ENCODE data around the gene PBX3.

The PBX3 gene

GRCh38 chr9:125850106-125850632, 103.0 kb downstream of the PBX3 start:
- H2BK5ac ChIP-seq (ENCODE audit: low read length), result no peak overlapping the region
- no peak overlapping the region for H3K56ac ChIP-seq (ENCODE audit: low read length)
- peaks cover 5% of the 10 kb centered on the region for H3K79me1 ChIP-seq (ENCODE audit: low read length)
- H3K9ac ChIP-seq (ENCODE audit: low read length), result no peak overlapping the region
- H3K27me3 ChIP-seq (ENCODE audit: insufficient read depth, low read length, poor library complexity), result no peaks in the 10 kb centered on the region
- H4K5ac ChIP-seq (ENCODE audit: low read length), result no peak overlapping the region
- no peak overlapping the region for H2BK15ac ChIP-seq (replicated peaks; ENCODE audit: low read depth)
- H4K8ac ChIP-seq (ENCODE audit: low read depth, low read length), result no peak overlapping the region
- H3K4ac ChIP-seq (ENCODE audit: low read depth, low read length), result no peak overlapping the region
- no peak overlapping the region for H2BK120ac ChIP-seq (ENCODE audit: low read depth, low read length)
- no peak overlapping the region for H3K23ac ChIP-seq (ENCODE audit: low read length)
- no peak overlapping the region for H3K18ac ChIP-seq (ENCODE audit: low read length)
- H3K4me1 ChIP-seq (ENCODE audit: control insufficient read depth, low read depth, low read length), result peaks cover 2% of the 10 kb centered on the region
- H3K79me2 ChIP-seq (ENCODE audit: control insufficient read depth, insufficient read depth, low read length), result peaks cover 4% of the 10 kb centered on the region
- no peak overlapping the region for H2AK5ac ChIP-seq (ENCODE audit: low read length)
- no peak overlapping the region for H3K4me3 ChIP-seq (ENCODE audit: low read length)
- H3K27ac ChIP-seq (ENCODE audit: low read depth, low read length), result no peak overlapping the region
- DNase-seq, result no peak
- H3K36me3 ChIP-seq (ENCODE audit: control insufficient read depth, insufficient read depth, low read length), result no peaks in the 10 kb centered on the region
- no CpG with 5 or more reads among the region's 3 CpGs for WGBS (ENCODE audit: extremely low coverage, insufficient coverage, low lambda C conversion rate)
- no peak overlapping the region for H3K4me2 ChIP-seq (ENCODE audit: low read length)

- H3K4me2 ChIP-seq (ENCODE audit: low read length), result no peak overlapping the region
- no peak overlapping the region for H2BK15ac ChIP-seq (replicated peaks; ENCODE audit: low read depth)
- H2BK5ac ChIP-seq (ENCODE audit: low read length), result no peak overlapping the region
- no peak overlapping the region for H3K18ac ChIP-seq (ENCODE audit: low read length)
- WGBS (ENCODE audit: extremely low coverage, insufficient coverage, low lambda C conversion rate), result no CpG with 5 or more reads among the region's 1 CpG
- no peak overlapping the region for H3K9ac ChIP-seq (ENCODE audit: low read length)
- no peak overlapping the region for H3K4me3 ChIP-seq (ENCODE audit: low read length)
- H2BK120ac ChIP-seq (ENCODE audit: low read depth, low read length), result no peak overlapping the region
- no peak overlapping the region for H4K5ac ChIP-seq (ENCODE audit: low read length)
- H2AK5ac ChIP-seq (ENCODE audit: low read length), result no peak overlapping the region
- H3K27ac ChIP-seq (ENCODE audit: low read depth, low read length), result no peak overlapping the region
- H3K79me1 ChIP-seq (ENCODE audit: low read length), result peaks cover 3% of the 10 kb centered on the region
- peak; percentile 25 for DNase-seq
- H3K23ac ChIP-seq (ENCODE audit: low read length), result no peak overlapping the region
- no peaks in the 10 kb centered on the region for H3K36me3 ChIP-seq (ENCODE audit: control insufficient read depth, insufficient read depth, low read length)
- peaks cover 2% of the 10 kb centered on the region for H3K79me2 ChIP-seq (ENCODE audit: control insufficient read depth, insufficient read depth, low read length)
- peaks cover 2% of the 10 kb centered on the region for H3K4me1 ChIP-seq (ENCODE audit: control insufficient read depth, low read depth, low read length)
- H3K4ac ChIP-seq (ENCODE audit: low read depth, low read length), result no peak overlapping the region
- no peak overlapping the region for H4K8ac ChIP-seq (ENCODE audit: low read depth, low read length)
- no peaks in the 10 kb centered on the region for H3K27me3 ChIP-seq (ENCODE audit: insufficient read depth, low read length, poor library complexity)
- H3K56ac ChIP-seq (ENCODE audit: low read length), result no peak overlapping the region
Measured at GRCh38 chr9:125850763-125851162, 103.6 kb downstream of the PBX3 start.

GRCh38 chr9:125851979-125852378, 104.8 kb downstream of the PBX3 start:
- Histone ChIP-seq H3K56ac (ENCODE audit: low read length) (no peak overlapping the region), H3K18ac (ENCODE audit: low read length) (no peak overlapping the region), H3K4ac (ENCODE audit: low read depth, low read length) (no peak overlapping the region), H3K4me2 (ENCODE audit: low read length) (no peak overlapping the region), H3K4me3 (ENCODE audit: low read length) (no peak overlapping the region), H3K27ac (ENCODE audit: low read depth, low read length) (no peak overlapping the region), H2BK120ac (ENCODE audit: low read depth, low read length) (no peak overlapping the region), H3K79me1 (ENCODE audit: low read length) (peaks cover 7% of the 10 kb centered on the region), H3K36me3 (ENCODE audit: control insufficient read depth, insufficient read depth, low read length) (no peaks in the 10 kb centered on the region), H4K8ac (ENCODE audit: low read depth, low read length) (no peak overlapping the region), H3K79me2 (ENCODE audit: control insufficient read depth, insufficient read depth, low read length) (peaks cover 5% of the 10 kb centered on the region), H3K4me1 (ENCODE audit: control insufficient read depth, low read depth, low read length) (peaks cover 5% of the 10 kb centered on the region), H2BK5ac (ENCODE audit: low read length) (no peak overlapping the region), H3K27me3 (ENCODE audit: insufficient read depth, low read length, poor library complexity) (no peaks in the 10 kb centered on the region), H4K5ac (ENCODE audit: low read length) (no peak overlapping the region), H2BK15ac (replicated peaks; ENCODE audit: low read depth) (no peak overlapping the region), H3K23ac (ENCODE audit: low read length) (no peak overlapping the region), H2AK5ac (ENCODE audit: low read length) (no peak overlapping the region), H3K9ac (ENCODE audit: low read length) (no peak overlapping the region)
- no CpG with 5 or more reads among the region's 2 CpGs for WGBS (ENCODE audit: extremely low coverage, insufficient coverage, low lambda C conversion rate)
- DNase-seq, result no peak

- Histone ChIP-seq H3K36me3 (ENCODE audit: control insufficient read depth, insufficient read depth, low read length) (no peaks in the 10 kb centered on the region), H3K18ac (ENCODE audit: low read length) (no peak overlapping the region), H3K4me3 (ENCODE audit: low read length) (no peak overlapping the region), H2AK5ac (ENCODE audit: low read length) (no peak overlapping the region), H3K23ac (ENCODE audit: low read length) (no peak overlapping the region), H4K5ac (ENCODE audit: low read length) (no peak overlapping the region), H3K4me1 (ENCODE audit: control insufficient read depth, low read depth, low read length) (peaks cover 5% of the 10 kb centered on the region), H3K27ac (ENCODE audit: low read depth, low read length) (no peak overlapping the region), H4K8ac (ENCODE audit: low read depth, low read length) (no peak overlapping the region), H3K79me1 (ENCODE audit: low read length) (peaks cover 7% of the 10 kb centered on the region), H2BK120ac (ENCODE audit: low read depth, low read length) (no peak overlapping the region), H3K9ac (ENCODE audit: low read length) (no peak overlapping the region), H3K4ac (ENCODE audit: low read depth, low read length) (no peak overlapping the region), H3K56ac (ENCODE audit: low read length) (no peak overlapping the region), H2BK5ac (ENCODE audit: low read length) (no peak overlapping the region), H3K79me2 (ENCODE audit: control insufficient read depth, insufficient read depth, low read length) (peaks cover 5% of the 10 kb centered on the region), H3K4me2 (ENCODE audit: low read length) (no peak overlapping the region), H3K27me3 (ENCODE audit: insufficient read depth, low read length, poor library complexity) (no peaks in the 10 kb centered on the region), H2BK15ac (replicated peaks; ENCODE audit: low read depth) (no peak overlapping the region)
- WGBS (ENCODE audit: extremely low coverage, insufficient coverage, low lambda C conversion rate), result no CpG with 5 or more reads among the region's 2 CpGs
- no peak for DNase-seq
Measured at GRCh38 chr9:125852386-125852785, 105.2 kb downstream of the PBX3 start.

- Histone ChIP-seq H3K56ac (ENCODE audit: low read length) (no peak overlapping the region), H3K18ac (ENCODE audit: low read length) (no peak overlapping the region), H4K8ac (ENCODE audit: low read depth, low read length) (no peak overlapping the region), H3K23ac (ENCODE audit: low read length) (no peak overlapping the region), H3K4me1 (ENCODE audit: control insufficient read depth, low read depth, low read length) (peaks cover 5% of the 10 kb centered on the region), H3K79me1 (ENCODE audit: low read length) (peaks cover 5% of the 10 kb centered on the region), H4K5ac (ENCODE audit: low read length) (no peak overlapping the region), H3K79me2 (ENCODE audit: control insufficient read depth, insufficient read depth, low read length) (peaks cover 6% of the 10 kb centered on the region), H3K4me3 (ENCODE audit: low read length) (no peak overlapping the region), H3K4ac (ENCODE audit: low read depth, low read length) (no peak overlapping the region), H3K4me2 (ENCODE audit: low read length) (no peak overlapping the region), H2BK120ac (ENCODE audit: low read depth, low read length) (no peak overlapping the region), H3K9ac (ENCODE audit: low read length) (no peak overlapping the region), H2AK5ac (ENCODE audit: low read length) (no peak overlapping the region), H2BK5ac (ENCODE audit: low read length) (no peak overlapping the region), H2BK15ac (replicated peaks; ENCODE audit: low read depth) (no peak overlapping the region), H3K27ac (ENCODE audit: low read depth, low read length) (no peak overlapping the region), H3K27me3 (ENCODE audit: insufficient read depth, low read length, poor library complexity) (no peaks in the 10 kb centered on the region), H3K36me3 (ENCODE audit: control insufficient read depth, insufficient read depth, low read length) (no peaks in the 10 kb centered on the region)
- DNase-seq, result peak; percentile 73
Measured at GRCh38 chr9:125854553-125855275, 107.5 kb downstream of the PBX3 start.

GRCh38 chr9:125856331-125856730, 109.2 kb downstream of the PBX3 start:
- H3K4me3 ChIP-seq (ENCODE audit: low read length), result no peak overlapping the region
- no peak overlapping the region for H3K18ac ChIP-seq (ENCODE audit: low read length)
- H3K9ac ChIP-seq (ENCODE audit: low read length), result no peak overlapping the region
- H3K79me1 ChIP-seq (ENCODE audit: low read length), result peaks cover 5% of the 10 kb centered on the region
- peaks cover 5% of the 10 kb centered on the region for H3K4me1 ChIP-seq (ENCODE audit: control insufficient read depth, low read depth, low read length)
- H3K4ac ChIP-seq (ENCODE audit: low read depth, low read length), result no peak overlapping the region
- H3K36me3 ChIP-seq (ENCODE audit: control insufficient read depth, insufficient read depth, low read length), result no peaks in the 10 kb centered on the region
- no peak overlapping the region for H4K5ac ChIP-seq (ENCODE audit: low read length)
- H2BK120ac ChIP-seq (ENCODE audit: low read depth, low read length), result no peak overlapping the region
- H3K4me2 ChIP-seq (ENCODE audit: low read length), result no peak overlapping the region
- H3K27ac ChIP-seq (ENCODE audit: low read depth, low read length), result no peak overlapping the region
- no peak overlapping the region for H2BK5ac ChIP-seq (ENCODE audit: low read length)
- no peak overlapping the region for H2AK5ac ChIP-seq (ENCODE audit: low read length)
- no CpG with 5 or more reads among the region's 9 CpGs for WGBS (ENCODE audit: extremely low coverage, insufficient coverage, low lambda C conversion rate)
- H3K56ac ChIP-seq (ENCODE audit: low read length), result no peak overlapping the region
- peaks cover 8% of the 10 kb centered on the region for H3K79me2 ChIP-seq (ENCODE audit: control insufficient read depth, insufficient read depth, low read length)
- H2BK15ac ChIP-seq (replicated peaks; ENCODE audit: low read depth), result no peak overlapping the region
- H3K27me3 ChIP-seq (ENCODE audit: insufficient read depth, low read length, poor library complexity), result no peaks in the 10 kb centered on the region
- DNase-seq, result no peak
- no peak overlapping the region for H4K8ac ChIP-seq (ENCODE audit: low read depth, low read length)
- no peak overlapping the region for H3K23ac ChIP-seq (ENCODE audit: low read length)
